Neural progenitor cell (in vitro differentiated cells): ENCODE data around the gene HDLBP. TPM values are rescaled to one million over a fixed set of nuclear protein-coding genes. Genes with fewer than 3 reads are reported as not detected.
A peak's percentile ranks its signal among the peaks of the same experiment; 100 is the strongest.

Source experiments
- DNase-seq: peaks from one replicate; pipeline ENCODE4 v3.0.0-alpha.2; 2016; ENCODE audit warnings: low spot score
- H2AFZ ChIP-seq: fragments of 200-600 bp; sonication (generic); replicated peaks from 2 replicates; pipeline ENCODE4 v1.6.1; 2016; ENCODE audit warnings: antibody characterized with exemption
- H3F3A ChIP-seq: fragments of 200-600 bp; sonication (generic); 2 replicates; pipeline ENCODE4 v1.6.1; 2016; ENCODE audit warnings: antibody characterized with exemption, low read depth
- H3K27ac ChIP-seq: fragments of 200-600 bp; sonication (generic); 2 replicates; pipeline ENCODE4 v1.5.1; 2016; ENCODE audit warnings: mild to moderate bottlenecking
- H3K27me3 ChIP-seq: fragments of 200-600 bp; sonication (generic); 2 replicates; pipeline ENCODE4 v1.6.1; 2016; ENCODE audit warnings: mild to moderate bottlenecking, moderate library complexity
- H3K36me3 ChIP-seq: fragments of 200-600 bp; sonication (generic); 2 replicates; pipeline ENCODE4 v1.5.1; 2016
- H3K4me1 ChIP-seq: fragments of 200-600 bp; sonication (generic); 2 replicates; pipeline ENCODE4 v1.6.1; 2016; ENCODE audit warnings: mixed run types
- H3K4me2 ChIP-seq: fragments of 200-600 bp; sonication (generic); 2 replicates; pipeline ENCODE4 v1.6.1; 2016
- H3K4me3 ChIP-seq: fragments of 200-600 bp; sonication (generic); 2 replicates; pipeline ENCODE4 v1.5.1; 2016
- H3K79me2 ChIP-seq: fragments of 200-600 bp; sonication (generic); 2 replicates; pipeline ENCODE4 v1.6.1; 2016; ENCODE audit warnings: low read depth
- H3K9ac ChIP-seq: fragments of 200-600 bp; sonication (generic); 2 replicates; pipeline ENCODE4 v1.6.1; 2016
- H3K9me3 ChIP-seq: fragments of 200-600 bp; sonication (generic); 2 replicates; pipeline ENCODE4 v1.5.1; 2016; ENCODE audit warnings: low read depth
- H4K20me1 ChIP-seq: fragments of 200-600 bp; sonication (generic); 2 replicates; pipeline ENCODE4 v1.6.1; 2016; ENCODE audit warnings: low read depth
- H3K27ac Mint-ChIP-seq: 3 replicates; pipeline ENCODE4 v1.8.0; 2021; ENCODE audit warnings: mixed read lengths
- H3K27me3 Mint-ChIP-seq: 2 replicates; pipeline ENCODE4 v1.8.0; 2022; ENCODE audit warnings: low read depth, mild to moderate bottlenecking, inconsistent platforms, moderate library complexity, mixed read lengths; ENCODE audit not compliant: insufficient read depth
- H3K36me3 Mint-ChIP-seq: 3 replicates; pipeline ENCODE4 v1.8.0; 2021; ENCODE audit warnings: mixed read lengths
- H3K4me1 Mint-ChIP-seq: 3 replicates; pipeline ENCODE4 v1.8.0; 2021; ENCODE audit warnings: mixed read lengths
- H3K4me3 Mint-ChIP-seq: 3 replicates; pipeline ENCODE4 v1.8.0; 2021; ENCODE audit warnings: mild to moderate bottlenecking, moderate library complexity, mixed read lengths
- H3K9me3 Mint-ChIP-seq: 3 replicates; pipeline ENCODE4 v1.8.0; 2020; ENCODE audit warnings: mixed read lengths
- CTCF ChIP-seq: fragments of 200-600 bp; sonication (generic); IDR thresholded peaks from 2 replicates; pipeline ENCODE4 v1.5.1; 2017; ENCODE audit warnings: antibody characterized with exemption, mild to moderate bottlenecking
- EZH2 ChIP-seq: fragments of 200-600 bp; sonication (generic); IDR thresholded peaks from 2 replicates; pipeline ENCODE4 v1.6.1; 2017; ENCODE audit warnings: antibody characterized with exemption, mild to moderate bottlenecking, moderate library complexity
- EZH2phosphoT487 ChIP-seq: fragments of 200-600 bp; sonication (generic); IDR thresholded peaks from 2 replicates; pipeline ENCODE4 v1.6.1; 2017; ENCODE audit warnings: antibody characterized with exemption
- total RNA-seq: library from RNA; depleted of rRNA; stranded (reverse); fragments of >200 nt; gene quantifications from 2 replicates; pipeline ENCODE4 v1.2.3, GENCODE V29; 2015; ENCODE audit warnings: low replicate concordance

Gene HDLBP
- total RNA-seq, 1 donor from 2014 or later: 251 TPM

- Histone ChIP-seq H3K9ac (no peak overlapping the region), H3K4me3 (no peak overlapping the region), H3K79me2 (peaks cover 99% of the 10 kb centered on the region), H3K27me3 (no peaks in the 10 kb centered on the region), H3K9me3 (no peaks in the 10 kb centered on the region), H3K4me2 (no peak overlapping the region), H4K20me1 (peaks cover 53% of the 10 kb centered on the region), H3K36me3 (no peaks in the 10 kb centered on the region), H3F3A (no peaks in the 10 kb centered on the region), H3K4me1 (no peaks in the 10 kb centered on the region), H2AFZ (no peak overlapping the region), H3K27ac (no peak overlapping the region)
- Mint-ChIP-seq H3K4me3 (no peak overlapping the region), H3K27ac (peak overlapping the region; percentile 50), H3K9me3 (no peaks in the 10 kb centered on the region), H3K4me1 (peaks cover 4% of the 10 kb centered on the region), H3K27me3 (no peaks in the 10 kb centered on the region), H3K36me3 (peaks cover 13% of the 10 kb centered on the region)
- TF ChIP-seq EZH2phosphoT487 (no peak), CTCF (no peak), EZH2 (no peak)
- DNase-seq: no peak
Observed at GRCh38 chr2:241286348-241287090, 29.0 kb downstream of the HDLBP start.

- H2AFZ ChIP-seq: no peak overlapping the region
- H4K20me1 ChIP-seq: peaks cover 46% of the 10 kb centered on the region
- no peak overlapping the region for H3K9ac ChIP-seq
- DNase-seq: no peak
- H3K27me3 ChIP-seq: no peaks in the 10 kb centered on the region
- peaks cover 4% of the 10 kb centered on the region for H3K4me1 Mint-ChIP-seq
- H3K79me2 ChIP-seq: peaks cover 99% of the 10 kb centered on the region
- no peaks in the 10 kb centered on the region for H3K27me3 Mint-ChIP-seq
- no peaks in the 10 kb centered on the region for H3F3A ChIP-seq
- no peaks in the 10 kb centered on the region for H3K9me3 ChIP-seq
- H3K9me3 Mint-ChIP-seq: no peaks in the 10 kb centered on the region
- TF ChIP-seq CTCF: no peak
- no peak for TF ChIP-seq EZH2phosphoT487
- TF ChIP-seq EZH2: no peak
- no peak overlapping the region for H3K27ac ChIP-seq
- no peaks in the 10 kb centered on the region for H3K36me3 ChIP-seq
- H3K4me2 ChIP-seq: no peak overlapping the region
- peaks cover 13% of the 10 kb centered on the region for H3K36me3 Mint-ChIP-seq
- no peak overlapping the region for H3K4me3 Mint-ChIP-seq
- H3K4me3 ChIP-seq: no peak overlapping the region
- no peak overlapping the region for H3K27ac Mint-ChIP-seq
- H3K4me1 ChIP-seq: no peaks in the 10 kb centered on the region
Observed at GRCh38 chr2:241285596-241285995, 29.9 kb downstream of the HDLBP start.

- H3K36me3 ChIP-seq: no peaks in the 10 kb centered on the region
- no peak overlapping the region for H2AFZ ChIP-seq
- DNase-seq: no peak
- Mint-ChIP-seq H3K36me3 (peaks cover 11% of the 10 kb centered on the region), H3K27ac (no peak overlapping the region), H3K27me3 (peaks cover under 1% of the 10 kb centered on the region), H3K4me3 (no peak overlapping the region), H3K9me3 (no peaks in the 10 kb centered on the region), H3K4me1 (peaks cover 7% of the 10 kb centered on the region)
- no peak overlapping the region for H3K9ac ChIP-seq
- TF ChIP-seq EZH2: no peak
- no peak for TF ChIP-seq EZH2phosphoT487
- no peak for TF ChIP-seq CTCF
- H3F3A ChIP-seq: no peaks in the 10 kb centered on the region
- no peak overlapping the region for H3K27ac ChIP-seq
- peaks cover 41% of the 10 kb centered on the region for H4K20me1 ChIP-seq
- H3K4me2 ChIP-seq: no peak overlapping the region
- H3K4me3 ChIP-seq: no peak overlapping the region
- H3K4me1 ChIP-seq: no peaks in the 10 kb centered on the region
- H3K79me2 ChIP-seq: peaks cover 99% of the 10 kb centered on the region
- no peaks in the 10 kb centered on the region for H3K9me3 ChIP-seq
- H3K27me3 ChIP-seq: no peaks in the 10 kb centered on the region
Observed at GRCh38 chr2:241282555-241282954, 32.9 kb downstream of the HDLBP start.
